ENCODE data around the gene ADARB1. TPM values are rescaled to one million over a fixed set of nuclear protein-coding genes. Genes with fewer than 3 reads are reported as not detected.

The ADARB1 gene
- total RNA-seq, 4 donors from 2014 or later = 3.4 to 15.6 (median 5.7) TPM

DNA sequence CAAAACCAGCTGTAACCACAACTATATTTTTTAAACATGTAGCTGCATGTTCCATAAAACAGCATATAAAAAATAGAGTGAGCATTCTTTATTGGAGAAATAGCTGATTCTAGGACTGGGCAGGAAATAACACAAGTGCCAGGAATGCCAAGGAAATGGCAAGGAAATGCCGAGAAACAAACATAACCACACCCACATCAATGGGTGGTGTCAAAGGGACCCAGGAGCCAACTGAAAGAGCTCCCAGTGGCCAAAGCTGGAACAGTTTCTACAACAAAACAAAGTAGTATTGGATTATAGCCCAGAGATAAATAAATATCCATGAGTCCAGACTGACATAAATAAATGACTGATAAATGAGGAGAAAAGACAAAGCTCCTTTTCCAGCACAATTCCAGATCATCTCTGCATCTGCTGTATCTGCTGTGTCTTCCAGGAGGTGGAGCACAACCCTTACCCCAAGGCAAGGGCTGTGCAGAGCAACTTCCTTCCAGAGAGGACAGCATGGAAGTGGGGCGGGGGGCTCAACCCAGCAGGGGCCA is 28.1 kb downstream of the ADARB1 start:
- DNase-seq = no peak
- WGBS, 2 donors = 0 to 42% methylated on average over 1 to 2 of the region's 2 CpGs
- Histone ChIP-seq H3K9me3 (no peaks in the 10 kb centered on the region), H3K36me3 (no peaks in the 10 kb centered on the region), H3K27me3 (no peaks in the 10 kb centered on the region), H3K4me3 (no peak overlapping the region), H3K4me1 (peaks cover 8 to 73% (median 27%) of the 10 kb centered on the region in 3 donors), H3K27ac (peak overlapping the region in 2 of 4 donors; percentile 57 to 69)
- TF ChIP-seq POLR2A (IDR thresholded peaks at IDR 0.05) = no peak
- TF ChIP-seq, protein P1, sequence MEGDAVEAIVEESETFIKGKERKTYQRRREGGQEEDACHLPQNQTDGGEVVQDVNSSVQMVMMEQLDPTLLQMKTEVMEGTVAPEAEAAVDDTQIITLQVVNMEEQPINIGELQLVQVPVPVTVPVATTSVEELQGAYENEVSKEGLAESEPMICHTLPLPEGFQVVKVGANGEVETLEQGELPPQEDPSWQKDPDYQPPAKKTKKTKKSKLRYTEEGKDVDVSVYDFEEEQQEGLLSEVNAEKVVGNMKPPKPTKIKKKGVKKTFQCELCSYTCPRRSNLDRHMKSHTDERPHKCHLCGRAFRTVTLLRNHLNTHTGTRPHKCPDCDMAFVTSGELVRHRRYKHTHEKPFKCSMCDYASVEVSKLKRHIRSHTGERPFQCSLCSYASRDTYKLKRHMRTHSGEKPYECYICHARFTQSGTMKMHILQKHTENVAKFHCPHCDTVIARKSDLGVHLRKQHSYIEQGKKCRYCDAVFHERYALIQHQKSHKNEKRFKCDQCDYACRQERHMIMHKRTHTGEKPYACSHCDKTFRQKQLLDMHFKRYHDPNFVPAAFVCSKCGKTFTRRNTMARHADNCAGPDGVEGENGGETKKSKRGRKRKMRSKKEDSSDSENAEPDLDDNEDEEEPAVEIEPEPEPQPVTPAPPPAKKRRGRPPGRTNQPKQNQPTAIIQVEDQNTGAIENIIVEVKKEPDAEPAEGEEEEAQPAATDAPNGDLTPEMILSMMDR (IDR thresholded peaks at IDR 0.05) = peak in 5 of 6 experiments; percentile 25 to 62 (median 28)
- intact Hi-C loops (cut with DNase I) = no loop called here

DNA sequence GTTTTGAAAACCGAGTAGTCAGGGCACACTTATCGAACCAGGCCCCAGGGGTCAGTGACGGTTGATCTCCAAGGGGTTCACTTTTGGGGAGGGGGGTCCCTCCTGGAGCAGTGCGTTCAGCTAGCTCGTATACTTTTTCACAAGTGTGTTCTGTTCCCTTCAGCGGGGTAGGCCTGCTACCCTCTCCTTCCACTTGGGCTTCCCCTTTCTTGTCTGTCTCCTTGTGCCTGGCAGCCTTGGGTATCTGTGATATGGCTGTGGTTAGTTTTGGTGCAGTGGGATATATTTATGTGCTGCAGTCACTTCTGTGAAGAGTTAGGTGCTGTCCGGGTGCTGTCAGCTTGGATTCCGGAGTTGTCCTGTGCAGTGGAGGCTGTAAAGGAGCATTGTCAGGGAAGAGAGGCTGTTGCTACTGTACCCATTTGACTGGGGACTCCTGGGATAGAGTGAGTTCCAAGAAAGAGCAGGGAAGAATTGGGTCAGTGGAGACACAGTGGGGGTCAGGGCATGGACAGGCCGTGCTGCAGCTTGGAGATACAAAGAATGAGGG is 29.7 kb downstream of the ADARB1 start:
- TF ChIP-seq, protein P1 (IDR thresholded peaks at IDR 0.05) = no peak
- no peak for TF ChIP-seq POLR2A (IDR thresholded peaks at IDR 0.05)
- no peak for DNase-seq
- H3K27me3 ChIP-seq = no peaks in the 10 kb centered on the region
- WGBS, 2 donors = 68 to 85% methylated on average over 8 to 9 of the region's 9 CpGs
- intact Hi-C loops (cut with DNase I) = no loop called here
- no peaks in the 10 kb centered on the region for H3K9me3 ChIP-seq
- H3K4me1 ChIP-seq = peaks cover 8 to 64% (median 27%) of the 10 kb centered on the region in 3 donors
- no peak overlapping the region for H3K27ac ChIP-seq
- H3K36me3 ChIP-seq = no peaks in the 10 kb centered on the region
- H3K4me3 ChIP-seq = no peak overlapping the region

DNA sequence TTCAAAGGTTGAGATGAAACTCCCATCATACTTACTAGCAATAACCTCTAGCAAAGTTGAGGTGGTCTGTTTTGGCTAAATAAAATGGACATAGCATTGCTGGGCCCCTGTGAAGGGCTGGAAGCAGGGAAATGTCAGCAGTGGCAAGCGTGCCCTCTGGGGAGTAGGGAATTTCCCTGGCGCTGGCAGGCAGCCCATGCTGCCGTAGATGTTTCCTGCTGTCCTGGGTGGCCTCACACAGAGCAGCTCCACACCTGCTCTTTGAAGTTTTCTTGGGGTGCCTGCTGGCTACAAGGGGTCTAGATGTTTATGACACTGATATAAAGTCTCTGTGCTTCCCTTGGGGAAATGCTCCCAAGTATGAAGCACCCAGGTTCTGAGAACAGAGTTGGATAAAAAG is 30.2 kb downstream of the ADARB1 start:
- H3K4me1 ChIP-seq = peaks cover 8 to 64% (median 27%) of the 10 kb centered on the region in 3 donors
- intact Hi-C loops (cut with DNase I) = no loop called here
- H3K9me3 ChIP-seq = no peaks in the 10 kb centered on the region
- H3K27me3 ChIP-seq = no peaks in the 10 kb centered on the region
- no peaks in the 10 kb centered on the region for H3K36me3 ChIP-seq
- no peak for TF ChIP-seq POLR2A (IDR thresholded peaks at IDR 0.05)
- TF ChIP-seq, protein P1 (IDR thresholded peaks at IDR 0.05) = no peak
- H3K4me3 ChIP-seq = no peak overlapping the region
- no peak overlapping the region for H3K27ac ChIP-seq
- DNase-seq = no peak
- WGBS, 2 donors = 0 to 21% methylated on average over 3 of the region's 3 CpGs

DNA sequence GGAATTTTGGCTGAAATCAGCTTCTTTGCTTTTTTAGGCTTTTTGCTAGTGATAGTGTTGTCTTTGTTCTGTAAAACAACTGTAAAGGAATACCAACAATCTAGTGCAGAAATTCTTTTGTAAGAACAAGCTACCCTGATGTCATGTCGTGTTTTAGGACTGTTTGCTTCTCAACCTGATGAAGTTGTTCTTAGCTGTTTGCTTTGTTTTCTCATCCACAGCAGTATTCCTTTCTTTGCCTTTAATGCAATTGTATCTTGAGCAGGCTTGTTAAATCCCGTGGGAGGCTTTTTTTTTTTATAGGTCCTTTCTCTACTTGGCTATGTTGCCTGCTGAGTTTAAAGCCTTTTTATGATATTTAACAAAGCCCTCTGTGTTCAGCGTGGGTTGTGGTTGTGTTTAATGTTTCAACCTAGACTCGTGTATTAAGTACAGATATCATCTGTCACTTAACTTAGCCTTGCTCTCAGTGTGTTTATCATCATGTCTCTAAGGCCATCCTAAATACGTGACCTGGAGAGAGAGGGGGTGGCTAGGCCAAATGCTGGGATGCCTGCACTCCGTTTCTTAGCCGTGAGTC is 31.6 kb downstream of the ADARB1 start:
- Histone ChIP-seq H3K36me3 (no peaks in the 10 kb centered on the region), H3K4me3 (no peak overlapping the region), H3K4me1 (peaks cover 14 to 72% (median 31%) of the 10 kb centered on the region in 3 donors), H3K27me3 (no peaks in the 10 kb centered on the region), H3K9me3 (no peaks in the 10 kb centered on the region), H3K27ac (no peak overlapping the region)
- WGBS, 2 donors = 55 to 62% methylated on average over 7 of the region's 7 CpGs
- TF ChIP-seq, protein P1 (IDR thresholded peaks at IDR 0.05) = no peak
- no peak for TF ChIP-seq POLR2A (IDR thresholded peaks at IDR 0.05)
- DNase-seq = no peak
- intact Hi-C loops (cut with DNase I) = no loop called here

DNA sequence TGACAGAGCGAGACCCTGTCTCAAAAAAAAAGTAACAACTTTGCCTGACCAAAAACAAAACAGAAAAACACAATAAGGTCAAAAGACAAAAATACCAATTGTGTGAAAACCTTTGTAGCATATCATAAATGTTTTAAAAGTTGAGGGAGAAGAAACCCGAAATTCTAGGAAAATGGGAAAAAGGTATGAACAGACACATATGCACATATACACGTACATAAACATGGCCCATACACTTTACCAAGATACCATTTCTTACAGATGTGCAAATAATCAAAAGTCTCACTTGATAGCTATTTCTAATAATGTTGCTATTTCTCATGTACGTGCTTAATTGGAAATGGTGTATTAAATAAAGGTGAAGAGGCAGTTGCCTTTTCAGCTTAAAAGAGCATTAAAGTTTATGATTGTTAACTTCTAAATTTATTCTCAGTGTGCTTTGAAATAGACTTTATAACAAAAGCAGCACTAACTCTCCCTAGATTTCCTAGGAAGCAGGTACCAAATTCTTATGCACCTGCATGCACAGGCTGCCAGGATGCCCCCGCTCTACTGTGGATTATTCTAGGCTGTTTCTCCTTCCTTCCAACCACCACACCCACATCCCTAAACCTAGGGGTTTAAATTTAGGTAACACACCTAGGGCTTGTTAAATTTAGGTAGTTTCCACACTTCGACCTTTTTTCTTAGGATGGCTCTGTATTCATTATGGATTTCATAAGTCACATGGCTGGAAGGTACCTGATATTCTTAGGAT is 33.8 kb downstream of the ADARB1 start:
- 87 to 92% methylated on average over 6 of the region's 6 CpGs for WGBS, 2 donors

More for the DNA sequence above, 33.8 kb downstream of the ADARB1 start:
- no peak for DNase-seq
- intact Hi-C loops (cut with DNase I) = no loop called here
- Histone ChIP-seq H3K4me1 (peaks cover 14 to 58% (median 19%) of the 10 kb centered on the region in 3 donors), H3K9me3 (no peaks in the 10 kb centered on the region), H3K27me3 (no peaks in the 10 kb centered on the region), H3K4me3 (no peak overlapping the region), H3K27ac (no peak overlapping the region), H3K36me3 (no peaks in the 10 kb centered on the region)
- no peak for TF ChIP-seq POLR2A (IDR thresholded peaks at IDR 0.05)
- TF ChIP-seq, protein P1 (IDR thresholded peaks at IDR 0.05) = no peak
